ENCODE results near the gene TYMP.

The TYMP gene

DNA sequence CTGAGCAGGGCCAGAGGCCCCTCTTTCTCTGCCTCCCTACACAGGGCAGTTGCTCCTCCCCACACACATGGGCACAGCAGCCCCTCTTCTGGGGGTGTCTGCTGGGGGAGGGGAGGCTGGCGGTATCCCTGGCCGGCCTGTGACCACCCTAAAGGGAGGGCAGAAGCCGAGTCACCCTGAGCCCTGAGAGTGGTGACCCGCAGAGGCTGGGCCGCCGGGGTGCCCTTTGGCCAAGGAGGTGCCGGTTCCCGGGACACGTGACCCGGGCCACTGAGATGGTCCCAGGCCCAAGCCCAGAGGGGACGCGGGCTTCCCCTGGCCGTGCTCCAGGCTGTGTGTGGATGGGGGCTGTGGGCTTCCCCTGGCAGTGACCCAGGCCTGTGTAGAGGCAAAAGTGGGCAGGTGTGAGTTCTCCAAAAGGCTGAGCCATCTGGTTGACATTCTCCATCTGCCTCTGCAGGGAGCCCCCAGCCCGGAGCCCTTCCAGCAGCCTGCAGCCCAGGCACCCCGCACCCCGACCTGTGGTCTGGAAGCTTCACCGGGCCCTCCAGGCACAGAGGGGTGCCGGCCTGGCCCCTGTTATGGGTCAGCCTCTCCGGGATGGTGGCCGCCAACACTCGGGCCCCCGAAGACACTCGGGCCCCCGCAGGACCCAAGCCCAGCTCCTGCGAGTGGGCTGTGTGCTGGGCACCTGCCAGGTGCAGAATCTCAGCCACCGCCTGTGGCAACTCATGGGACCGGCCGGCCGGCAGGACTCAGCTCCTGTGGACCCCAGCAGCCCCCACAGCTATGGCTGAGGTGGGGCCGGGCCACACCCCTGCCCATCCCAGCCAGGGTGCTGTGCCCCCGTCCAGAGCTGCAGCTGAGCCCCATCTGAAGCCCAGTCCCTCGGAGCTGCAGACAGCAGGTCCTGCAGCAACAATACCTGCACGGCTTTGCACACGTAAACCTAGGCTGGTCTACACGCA, 47.4 kb downstream of the TYMP start:
- DNase-seq = no peak

DNA sequence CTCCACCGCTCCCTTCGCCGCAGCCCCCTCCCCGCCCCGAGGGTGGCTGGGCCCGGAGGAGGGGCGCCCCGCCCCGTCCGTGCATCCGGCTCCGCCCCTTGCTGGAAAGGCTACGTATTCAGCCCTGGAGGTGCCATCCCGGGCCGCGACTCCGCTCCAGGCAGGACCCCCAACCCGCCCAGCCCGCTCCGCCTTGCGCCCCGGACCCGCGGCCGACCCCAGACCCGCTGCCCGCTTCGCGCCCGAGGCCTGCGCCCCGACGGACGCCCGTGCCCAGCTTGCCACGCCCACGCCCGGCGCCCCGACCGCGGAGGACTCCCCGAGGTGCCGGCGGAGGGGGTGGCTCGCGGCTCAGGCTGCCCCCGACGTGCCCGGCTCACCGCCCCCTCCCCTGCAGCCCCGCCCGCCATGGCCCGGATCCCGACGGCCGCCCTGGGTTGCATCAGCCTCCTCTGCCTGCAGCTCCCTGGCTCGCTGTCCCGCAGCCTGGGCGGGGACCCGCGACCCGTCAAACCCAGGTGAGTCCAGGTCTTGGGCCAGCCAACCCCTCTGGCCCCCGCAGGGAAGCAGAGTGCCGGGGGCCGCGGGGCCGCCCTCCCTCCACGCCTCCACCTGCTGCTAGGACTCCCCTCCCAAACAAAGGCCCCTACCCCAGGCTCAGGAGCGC, 48.2 kb downstream of the TYMP start, which contains the start of gene ADM2:
Gene ADM2, plus strand, starts transcription at position 104 of the 667 bp plus-strand sequence. Its CDS starts 305 bp downstream, at position 409.
- no peak for DNase-seq

DNA sequence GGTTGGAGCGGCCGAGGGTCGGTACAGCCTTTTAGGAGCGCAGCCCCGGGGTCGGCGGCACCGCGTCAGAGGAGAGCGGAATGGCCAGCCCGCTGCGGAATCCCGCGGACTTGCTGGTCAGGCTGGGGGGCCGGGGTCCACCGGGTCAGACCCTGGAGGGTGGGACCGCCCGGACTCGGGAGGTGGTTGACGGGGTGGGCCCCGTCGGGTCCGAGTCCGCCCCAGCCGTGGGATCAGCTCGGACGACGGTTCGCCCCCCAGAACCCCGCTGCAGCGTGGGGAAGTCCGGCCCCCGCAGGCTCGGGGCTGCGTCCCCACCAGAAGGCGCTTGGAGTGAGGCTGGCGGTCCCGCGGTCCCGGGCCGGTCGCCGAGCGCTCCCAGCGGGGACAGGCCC, 48.8 kb downstream of the TYMP start:
- no peak for DNase-seq

DNA sequence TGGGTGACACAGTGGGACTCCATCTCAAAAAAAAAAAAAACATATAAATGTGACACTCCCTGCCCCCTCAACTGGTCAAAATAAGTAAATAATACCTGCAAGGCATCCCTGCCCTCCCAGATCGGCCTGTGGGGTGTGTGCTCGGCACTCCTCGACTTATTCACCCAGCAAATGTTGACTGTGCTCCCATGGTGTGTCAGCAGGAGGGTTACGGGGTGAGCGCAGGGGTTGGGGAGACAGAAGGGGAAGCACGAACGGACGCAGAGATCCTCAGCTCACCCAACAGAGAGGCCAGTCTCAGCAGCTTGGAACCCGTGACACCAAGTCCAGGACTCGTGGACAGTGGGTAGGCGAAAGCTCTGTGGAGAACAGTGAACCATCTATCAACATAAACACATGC, 50.1 kb downstream of the TYMP start:
- DNase-seq = no peak

DNA sequence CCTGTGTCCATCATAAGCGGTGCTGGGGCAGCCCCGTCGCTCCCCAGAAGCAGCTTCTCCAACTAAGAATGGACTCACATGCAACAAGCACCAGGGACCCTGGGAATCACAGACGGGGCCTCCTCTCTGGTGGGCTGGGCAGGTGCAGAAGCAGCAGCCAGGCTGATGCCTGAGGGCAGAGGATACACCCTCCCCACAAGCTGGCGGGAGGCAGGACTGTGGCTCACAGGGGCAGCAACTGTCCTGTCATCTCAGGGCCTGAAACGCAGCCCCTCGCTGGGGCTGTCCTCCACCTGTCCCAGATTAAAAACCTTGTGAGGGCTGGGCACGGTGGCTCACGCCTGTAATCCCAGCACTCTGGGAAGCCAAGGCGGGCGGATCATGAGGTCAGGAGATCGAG, 51.9 kb downstream of the TYMP start:
- no peak for DNase-seq

DNA sequence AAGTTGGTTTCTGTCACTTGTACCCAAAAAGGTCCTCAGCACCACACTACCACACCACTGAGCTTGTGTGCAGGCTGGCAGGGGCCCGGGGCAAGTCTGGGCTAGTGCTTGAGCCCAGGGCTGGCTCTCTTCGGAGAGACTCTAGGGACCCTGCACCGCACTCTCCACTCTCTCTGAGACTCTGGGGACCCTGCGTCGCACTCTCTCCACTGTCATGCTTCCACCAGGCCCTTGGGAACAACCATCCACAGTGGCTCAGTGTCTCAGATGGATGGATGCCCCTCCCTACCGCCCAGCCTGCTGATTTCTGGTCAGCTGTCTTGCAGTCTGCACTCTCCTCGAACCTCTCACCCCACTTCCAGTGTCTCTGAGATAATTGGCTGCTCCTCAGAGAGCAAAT, 52.9 kb downstream of the TYMP start:
- no peak for DNase-seq

All from NCI-H2107 (cell line).